Measurements from ENCODE around the gene CDHR3.
A peak's percentile ranks its signal among the peaks of the same experiment; 100 is the strongest.

DNA sequence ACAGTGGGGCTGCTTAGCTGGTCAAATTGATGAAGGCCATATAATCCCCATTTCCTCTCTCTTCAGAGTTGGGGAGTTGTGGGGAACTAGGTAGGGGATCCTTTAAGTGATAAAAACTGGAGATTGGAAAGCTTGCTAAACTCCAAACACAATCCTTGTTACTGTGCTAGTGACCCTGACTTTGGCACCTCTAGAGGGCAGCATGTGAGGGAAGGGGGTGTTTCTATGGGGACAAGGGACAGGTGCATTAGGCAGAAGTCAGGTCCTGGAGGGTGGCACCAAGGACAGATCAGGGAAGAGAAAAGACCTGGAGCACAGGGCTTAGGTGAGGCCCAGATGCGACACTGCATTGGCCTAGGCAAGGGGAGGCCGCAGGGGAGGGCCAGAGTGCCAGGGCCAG is 66.9 kb downstream of the CDHR3 start:
- TF ChIP-seq EZH2phosphoT487 (conservative IDR thresholded peaks at IDR 0.05; ENCODE audit: low read length), result no peak
- TF ChIP-seq, protein P1, sequence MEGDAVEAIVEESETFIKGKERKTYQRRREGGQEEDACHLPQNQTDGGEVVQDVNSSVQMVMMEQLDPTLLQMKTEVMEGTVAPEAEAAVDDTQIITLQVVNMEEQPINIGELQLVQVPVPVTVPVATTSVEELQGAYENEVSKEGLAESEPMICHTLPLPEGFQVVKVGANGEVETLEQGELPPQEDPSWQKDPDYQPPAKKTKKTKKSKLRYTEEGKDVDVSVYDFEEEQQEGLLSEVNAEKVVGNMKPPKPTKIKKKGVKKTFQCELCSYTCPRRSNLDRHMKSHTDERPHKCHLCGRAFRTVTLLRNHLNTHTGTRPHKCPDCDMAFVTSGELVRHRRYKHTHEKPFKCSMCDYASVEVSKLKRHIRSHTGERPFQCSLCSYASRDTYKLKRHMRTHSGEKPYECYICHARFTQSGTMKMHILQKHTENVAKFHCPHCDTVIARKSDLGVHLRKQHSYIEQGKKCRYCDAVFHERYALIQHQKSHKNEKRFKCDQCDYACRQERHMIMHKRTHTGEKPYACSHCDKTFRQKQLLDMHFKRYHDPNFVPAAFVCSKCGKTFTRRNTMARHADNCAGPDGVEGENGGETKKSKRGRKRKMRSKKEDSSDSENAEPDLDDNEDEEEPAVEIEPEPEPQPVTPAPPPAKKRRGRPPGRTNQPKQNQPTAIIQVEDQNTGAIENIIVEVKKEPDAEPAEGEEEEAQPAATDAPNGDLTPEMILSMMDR (IDR thresholded peaks at IDR 0.05; ENCODE audit: insufficient read depth, low read length, poor library complexity, severe bottlenecking), result peak; percentile 34

Data from SU-DHL-6 (cell line).